OCI-LY7 (cell line): ENCODE measurements around the gene ANKRD42. TPM values are rescaled to one million over a fixed set of nuclear protein-coding genes. Genes with fewer than 3 reads are reported as not detected.

ENCODE experiments used
- BruUV-seq: library from RNA; stranded (reverse); fragments of 400-500 nt; replicated peaks from 2 replicates; lab custom pipeline; 2021; lab: Mats Ljungman, UMichigan
- CTCF ChIA-PET: fragments of 300-600 bp; sonication (Branson Sonifier 250); formaldehyde crosslinking; loops from one replicate; lab custom pipeline; 2022; ENCODE audit warnings: antibody characterized with exemption; ENCODE audit not compliant: unreplicated experiment; lab: Charles Lee
- POLR2A ChIA-PET: fragments of 300-600 bp; sonication (Branson Sonifier 250); formaldehyde crosslinking; loops from one replicate; lab custom pipeline; 2022; ENCODE audit warnings: antibody characterized with exemption; lab: Charles Lee
- DNase-seq: peaks from one replicate; pipeline ENCODE4 v3.0.0-alpha.2; 2015; ENCODE audit warnings: low spot score
- H2AFZ ChIP-seq: fragments of 200-600 bp; sonication (generic), shearing (Covaris generic); 2 replicates; pipeline ENCODE4 v1.6.1; 2014; ENCODE audit warnings: mild to moderate bottlenecking, antibody characterized with exemption, low read length, moderate library complexity
- H3K27ac ChIP-seq: fragments of 200-600 bp; sonication (generic); 2 replicates; pipeline ENCODE4 v1.5.1; 2014; ENCODE audit warnings: mixed run types, low read depth, mild to moderate bottlenecking, moderate library complexity, low read length, inconsistent platforms; ENCODE audit not compliant: poor library complexity, severe bottlenecking
- H3K36me3 ChIP-seq: fragments of 200-600 bp; sonication (generic); 2 replicates; pipeline ENCODE4 v1.6.1; 2014; ENCODE audit warnings: mild to moderate bottlenecking, antibody characterized with exemption, low read length, moderate library complexity, mixed read lengths; ENCODE audit not compliant: insufficient read depth
- H3K4me1 ChIP-seq: fragments of 200-600 bp; sonication (generic); 2 replicates; pipeline ENCODE4 v1.5.1; 2014; ENCODE audit warnings: mild to moderate bottlenecking, low read length; ENCODE audit not compliant: insufficient read depth, poor library complexity, severe bottlenecking
- H3K4me2 ChIP-seq: fragments of 200-600 bp; sonication (generic); 2 replicates; pipeline ENCODE4 v1.6.1; 2014; ENCODE audit warnings: mild to moderate bottlenecking, low read length
- H3K4me3 ChIP-seq: fragments of 200-600 bp; sonication (generic); 2 replicates; pipeline ENCODE4 v1.5.1; 2014; ENCODE audit warnings: mild to moderate bottlenecking, low read depth, low read length; ENCODE audit not compliant: poor library complexity, severe bottlenecking
- H3K79me2 ChIP-seq: fragments of 200-600 bp; sonication (generic); 2 replicates; pipeline ENCODE4 v1.6.1; 2016; ENCODE audit warnings: low read depth, mild to moderate bottlenecking, low read length, moderate library complexity, mixed read lengths; ENCODE audit not compliant: insufficient read depth
- H3K9me2 ChIP-seq: fragments of 200-600 bp; sonication (generic); 2 replicates; pipeline ENCODE4 v1.6.1; 2016; ENCODE audit warnings: mild to moderate bottlenecking, low read length, mixed read lengths; ENCODE audit not compliant: insufficient read depth
- H3K9me3 ChIP-seq: fragments of 200-600 bp; sonication (generic); 2 replicates; pipeline ENCODE4 v1.6.1; 2014; ENCODE audit warnings: mild to moderate bottlenecking, mixed run types, low read length, mixed read lengths
- H4K20me1 ChIP-seq: fragments of 200-600 bp; sonication (generic); 2 replicates; pipeline ENCODE4 v1.6.1; 2014; ENCODE audit warnings: mild to moderate bottlenecking, antibody characterized with exemption, low read length, moderate library complexity, mixed read lengths; ENCODE audit not compliant: insufficient read depth
- EZH2phosphoT487 ChIP-seq: fragments of 200-600 bp; sonication (generic); IDR thresholded peaks from 2 replicates; pipeline ENCODE4 v1.6.1; 2018; ENCODE audit warnings: low read depth, borderline replicate concordance, mild to moderate bottlenecking, mixed run types, antibody characterized with exemption, low read length, moderate library complexity, mixed read lengths
- intact Hi-C: fragments of 100-400 bp; cut with micrococcal nuclease; formaldehyde crosslinking; loops from one replicate; pipeline ENCODE4 v1.10.0; 2022; ENCODE audit not compliant: unreplicated experiment
- total RNA-seq, 2 experiments: library from RNA; depleted of rRNA in 1 of 2; stranded (reverse); fragments of >200 nt in 1 of 2; shearing (Covaris generic) in 1 of 2; gene quantifications; 2 replicates each; pipeline ENCODE4 v1.2.3, GENCODE V29; 2014 to 2022
- TF ChIP-seq, protein P1 (sequence below): fragments of 200-600 bp; sonication (generic); conservative IDR thresholded peaks from 2 replicates; pipeline ENCODE4 v1.5.1; 2014; ENCODE audit warnings: mild to moderate bottlenecking, antibody characterized with exemption, low read length, moderate library complexity, mixed read lengths

ANKRD42 gene
- total RNA-seq, 2 experiments from 2014 or later = 2.2 to 3.3 TPM

- Histone ChIP-seq H3K4me2 (no peak overlapping the region), H3K4me3 (no peak overlapping the region), H3K27ac (no peak overlapping the region), H3K79me2 (peaks cover 5% of the 10 kb centered on the region; the same call in 1 of the 2 replicates), H2AFZ (0 out of 2 replicates have a peak overlapping the region, but pooled peaks have one; percentile 67), H4K20me1 (no peaks in the 10 kb centered on the region), H3K4me1 (peaks cover 48% of the 10 kb centered on the region), H3K36me3 (no peaks in the 10 kb centered on the region), H3K9me3 (peaks cover 3% of the 10 kb centered on the region; the same call in 1 of the 2 replicates), H3K9me2 (no peaks in the 10 kb centered on the region)
- no TSS peak for BruUV-seq
- intact Hi-C loops = no loop called here
- ChIA-PET CTCF (interaction anchor here (1.3 kb wide), 1 partner anchor 82 kb away, joined by 4 read pairs; no protein-coding TSS in a partner anchor), POLR2A (interaction anchor here (0.6 to 1.0 kb wide), 3 partner anchors 13 to 33 kb away, joined by 3 to 4 read pairs (median 3); no protein-coding TSS in a partner anchor)
- no peak for DNase-seq
- TF ChIP-seq, protein P1, sequence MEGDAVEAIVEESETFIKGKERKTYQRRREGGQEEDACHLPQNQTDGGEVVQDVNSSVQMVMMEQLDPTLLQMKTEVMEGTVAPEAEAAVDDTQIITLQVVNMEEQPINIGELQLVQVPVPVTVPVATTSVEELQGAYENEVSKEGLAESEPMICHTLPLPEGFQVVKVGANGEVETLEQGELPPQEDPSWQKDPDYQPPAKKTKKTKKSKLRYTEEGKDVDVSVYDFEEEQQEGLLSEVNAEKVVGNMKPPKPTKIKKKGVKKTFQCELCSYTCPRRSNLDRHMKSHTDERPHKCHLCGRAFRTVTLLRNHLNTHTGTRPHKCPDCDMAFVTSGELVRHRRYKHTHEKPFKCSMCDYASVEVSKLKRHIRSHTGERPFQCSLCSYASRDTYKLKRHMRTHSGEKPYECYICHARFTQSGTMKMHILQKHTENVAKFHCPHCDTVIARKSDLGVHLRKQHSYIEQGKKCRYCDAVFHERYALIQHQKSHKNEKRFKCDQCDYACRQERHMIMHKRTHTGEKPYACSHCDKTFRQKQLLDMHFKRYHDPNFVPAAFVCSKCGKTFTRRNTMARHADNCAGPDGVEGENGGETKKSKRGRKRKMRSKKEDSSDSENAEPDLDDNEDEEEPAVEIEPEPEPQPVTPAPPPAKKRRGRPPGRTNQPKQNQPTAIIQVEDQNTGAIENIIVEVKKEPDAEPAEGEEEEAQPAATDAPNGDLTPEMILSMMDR = no peak
Measured at GRCh38 chr11:83150450-83150849, 43.1 kb upstream of the ANKRD42 start.

- ChIA-PET POLR2A (interaction anchor here (0.5 to 1.7 kb wide), 10 partner anchors 10 to 372 kb away, joined by 3 to 10 read pairs (median 4); partner anchors contain the start of gene RAB30), CTCF (interaction anchor here (0.6 to 1.3 kb wide), 2 partner anchors 12 to 83 kb away, joined by 3 to 4 read pairs; no protein-coding TSS in a partner anchor)
- H3K4me2 ChIP-seq = peak overlapping the region; percentile 33
Measured at GRCh38 chr11:83151274-83151977, 42.1 kb upstream of the ANKRD42 start.

More at GRCh38 chr11:83151274-83151977, 42.1 kb upstream of the ANKRD42 start:
- DNase-seq = peak; percentile 61
- H3K79me2 ChIP-seq = peaks cover 5% of the 10 kb centered on the region; the same call in 1 of the 2 replicates
- H2AFZ ChIP-seq = peak overlapping the region; percentile 67; the same call in 1 of the 2 replicates
- intact Hi-C loops = no loop called here
- BruUV-seq = no TSS peak
- no peak overlapping the region for H3K4me3 ChIP-seq
- no peaks in the 10 kb centered on the region for H3K9me2 ChIP-seq
- H3K4me1 ChIP-seq = peaks cover 52% of the 10 kb centered on the region
- TF ChIP-seq, protein P1 = no peak
- TF ChIP-seq EZH2phosphoT487 = no peak
- H4K20me1 ChIP-seq = no peaks in the 10 kb centered on the region
- H3K36me3 ChIP-seq = no peaks in the 10 kb centered on the region
- H3K27ac ChIP-seq = peak overlapping the region; percentile 37
- peaks cover 4% of the 10 kb centered on the region; the same call in 1 of the 2 replicates for H3K9me3 ChIP-seq
